Gastroesophageal sphincter (tissue), 4 donors: Measurements from ENCODE around the gene NUP98. TPM values are rescaled to one million over a fixed set of nuclear protein-coding genes. Genes with fewer than 3 reads are reported as not detected.

Source experiments
- ATAC-seq: fragments of 150-250 bp; one replicate; pipeline ENCODE4 v1.9.1; 2016; ENCODE audit warnings: mild to moderate bottlenecking, moderate library complexity
- H3K27ac ChIP-seq, 4 donors: fragments of 200-600 bp; sonication (generic) in 3 of 4; 1 replicate in 3 of 4; 2 replicates in 1 of 4; pipeline ENCODE4 v1.5.1; 2016 to 2019
- H3K27me3 ChIP-seq: fragments of 200-600 bp; sonication (generic); one replicate; pipeline ENCODE4 v1.5.1; 2019
- H3K36me3 ChIP-seq, 2 donors: fragments of 200-600 bp; sonication (generic); one replicate each; pipeline ENCODE4 v1.5.1; 2019; ENCODE audit warnings: control low read depth in 1 of 2
- H3K4me1 ChIP-seq, 3 donors: fragments of 200-600 bp; sonication (generic); 1 replicate in 2 of 3; 2 replicates in 1 of 3; pipeline ENCODE4 v1.5.1; 2016 to 2019; ENCODE audit warnings: control low read depth in 2 of 3
- H3K4me3 ChIP-seq, 2 donors: fragments of 200-600 bp; sonication (generic); one replicate each; pipeline ENCODE4 v1.5.1; 2019; ENCODE audit warnings: mild to moderate bottlenecking in 1 of 2, moderate library complexity in 1 of 2
- H3K9me3 ChIP-seq, 3 donors: fragments of 200-600 bp; sonication (generic); one replicate each; pipeline ENCODE4 v1.5.1; 2017 to 2019; ENCODE audit warnings: control low read depth in 2 of 3
- CTCF ChIP-seq, 4 experiments: fragments of 200-600 bp in 2 of 4; fragments of 450-650 bp in 2 of 4; sonication (generic) in 1 of 4; IDR thresholded peaks; one replicate each; pipeline ENCODE4 v1.5.1; 2017 to 2019; ENCODE audit warnings: antibody characterized with exemption in 4 of 4, mild to moderate bottlenecking in 2 of 4, moderate library complexity in 2 of 4
- EP300 ChIP-seq: sonication (generic); formaldehyde crosslinking; IDR thresholded peaks from one replicate; pipeline ENCODE4 v1.6.1; 2017; ENCODE audit warnings: antibody characterized with exemption, mild to moderate bottlenecking
- POLR2A ChIP-seq, 2 donors: fragments of 450-650 bp; IDR thresholded peaks; one replicate each; pipeline ENCODE4 v1.6.1; 2017; ENCODE audit warnings: antibody characterized with exemption in 2 of 2, mild to moderate bottlenecking in 2 of 2, moderate library complexity in 1 of 2
- POLR2AphosphoS5 ChIP-seq: sonication (generic); formaldehyde crosslinking; IDR thresholded peaks from one replicate; pipeline ENCODE4 v1.6.1; 2017; ENCODE audit warnings: antibody characterized with exemption
- WGBS, 2 donors: methylation state at CpG; one replicate each; pipeline ENCODE4 v1.1.5; 2018; ENCODE audit warnings: low coverage in 1 of 2; 5-methylcytosine and 5-hydroxymethylcytosine counted together
- total RNA-seq, 4 donors: library from RNA; depleted of rRNA; stranded (reverse); fragments of >200 nt; gene quantifications; one replicate each; pipeline ENCODE4 v1.1.0, GENCODE V29; 2016

NUP98 gene
- total RNA-seq, 4 donors from 2014 or later: 72.1 to 141 (median 103) TPM

- H3K4me1 ChIP-seq: no peaks in the 10 kb centered on the region
- WGBS, 2 donors: 83 to 100% methylated on average over 2 to 4 of the region's 6 CpGs
These were observed 42.2 kb downstream of the NUP98 start for GRCh38 chr11:3755151-3755550.

GRCh38 chr11:3753110-3753509, 44.2 kb downstream of the NUP98 start:
- Histone ChIP-seq H3K9me3 (no peaks in the 10 kb centered on the region), H3K36me3 (peaks cover 6 to 99% of the 10 kb centered on the region in 2 donors), H3K27me3 (no peaks in the 10 kb centered on the region), H3K4me3 (no peak overlapping the region), H3K27ac (no peak overlapping the region), H3K4me1 (no peaks in the 10 kb centered on the region)
- 78 to 86% methylated on average over 2 of the region's 2 CpGs for WGBS, 2 donors
- TF ChIP-seq POLR2AphosphoS5 (no peak), CTCF (IDR thresholded peaks at IDR 0.05) (no peak), EP300 (no peak), POLR2A (IDR thresholded peaks at IDR 0.05) (no peak)
- ATAC-seq: no peak

More at GRCh38 chr11:3755151-3755550, 42.2 kb downstream of the NUP98 start:
- Histone ChIP-seq H3K27me3 (no peaks in the 10 kb centered on the region), H3K9me3 (no peaks in the 10 kb centered on the region), H3K27ac (no peak overlapping the region), H3K4me3 (no peak overlapping the region), H3K36me3 (peaks cover 6 to 100% of the 10 kb centered on the region in 2 donors)
- ATAC-seq: no peak
- TF ChIP-seq POLR2AphosphoS5: no peak

- Histone ChIP-seq H3K36me3 (peaks cover 3 to 97% of the 10 kb centered on the region in 2 donors), H3K9me3 (no peaks in the 10 kb centered on the region), H3K27me3 (no peaks in the 10 kb centered on the region), H3K27ac (no peak overlapping the region), H3K4me1 (no peaks in the 10 kb centered on the region), H3K4me3 (no peak overlapping the region)
- TF ChIP-seq EP300 (no peak), POLR2AphosphoS5 (no peak), CTCF (IDR thresholded peaks at IDR 0.05) (no peak), POLR2A (IDR thresholded peaks at IDR 0.05) (no peak)
- 60% methylated on average over 1 of the region's 1 CpG; no CpG with 5 or more reads in 1 of the 2 donors for WGBS, 2 donors
- no peak for ATAC-seq
These were observed 49.6 kb downstream of the NUP98 start for GRCh38 chr11:3747704-3748103.

DNA sequence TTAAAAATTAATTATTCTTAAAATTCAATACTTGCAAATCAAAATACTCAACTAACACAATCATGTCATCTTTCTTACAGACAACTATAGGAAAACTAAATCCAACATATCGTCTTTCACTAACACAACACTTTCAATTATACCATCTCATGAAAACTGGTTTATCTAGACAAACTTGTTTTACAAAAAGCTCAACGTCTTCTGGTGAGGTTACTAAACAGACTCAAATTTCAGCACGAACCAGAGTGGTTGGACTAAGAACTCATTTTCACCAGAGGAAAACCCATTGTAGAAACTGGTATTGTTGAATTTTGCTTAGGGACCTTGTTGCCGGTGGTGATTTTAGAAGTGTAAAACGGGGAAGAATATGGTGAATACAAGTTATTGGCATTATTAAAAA, 52.2 kb downstream of the NUP98 start:
- TF ChIP-seq POLR2A (IDR thresholded peaks at IDR 0.05) (no peak), EP300 (no peak), CTCF (IDR thresholded peaks at IDR 0.05) (no peak), POLR2AphosphoS5 (no peak)
- Histone ChIP-seq H3K27ac (no peak overlapping the region), H3K9me3 (no peaks in the 10 kb centered on the region), H3K36me3 (peaks cover 0 to 97% of the 10 kb centered on the region in 2 donors), H3K27me3 (no peaks in the 10 kb centered on the region), H3K4me1 (no peaks in the 10 kb centered on the region), H3K4me3 (no peak overlapping the region)
- 82 to 95% methylated on average over 2 to 5 of the region's 5 CpGs for WGBS, 2 donors
- ATAC-seq: no peak

DNA sequence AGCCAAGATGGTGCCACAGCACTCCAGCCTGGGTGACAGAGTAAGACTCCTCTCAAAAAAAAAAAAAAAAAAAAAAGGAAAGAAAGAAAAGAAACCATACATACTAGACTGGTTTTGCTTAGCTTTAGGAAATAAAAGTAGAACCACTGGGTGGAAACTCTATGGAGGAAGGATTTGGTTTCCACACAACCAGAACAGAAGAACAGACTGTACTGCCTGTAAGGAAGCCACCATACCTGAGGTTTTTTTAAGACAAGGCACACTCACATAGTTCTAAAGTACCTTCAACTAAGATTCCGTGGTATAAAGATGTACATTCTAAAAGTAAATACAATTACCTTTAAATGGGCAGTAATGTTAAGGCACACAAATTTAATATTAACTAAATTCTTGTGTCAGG, 58.6 kb downstream of the NUP98 start:
- 100% methylated on average over 1 of the region's 1 CpG for WGBS, 2 donors
- no peak for TF ChIP-seq POLR2AphosphoS5
- no peak for TF ChIP-seq POLR2A (IDR thresholded peaks at IDR 0.05)
- no peak for TF ChIP-seq CTCF (IDR thresholded peaks at IDR 0.05)
- no peak overlapping the region for H3K27ac ChIP-seq
- H3K4me1 ChIP-seq: no peaks in the 10 kb centered on the region
- ATAC-seq: no peak
- no peaks in the 10 kb centered on the region for H3K27me3 ChIP-seq
- no peaks in the 10 kb centered on the region for H3K9me3 ChIP-seq
- H3K4me3 ChIP-seq: no peak overlapping the region
- peaks cover 0 to 85% of the 10 kb centered on the region in 2 donors for H3K36me3 ChIP-seq
